ENCODE data around the gene ACTR8. TPM values are rescaled to one million over a fixed set of nuclear protein-coding genes. Genes with fewer than 3 reads are reported as not detected.

Gene ACTR8
- polyA plus RNA-seq, 1 donor from 2014 or later, result 21.0 TPM

DNA sequence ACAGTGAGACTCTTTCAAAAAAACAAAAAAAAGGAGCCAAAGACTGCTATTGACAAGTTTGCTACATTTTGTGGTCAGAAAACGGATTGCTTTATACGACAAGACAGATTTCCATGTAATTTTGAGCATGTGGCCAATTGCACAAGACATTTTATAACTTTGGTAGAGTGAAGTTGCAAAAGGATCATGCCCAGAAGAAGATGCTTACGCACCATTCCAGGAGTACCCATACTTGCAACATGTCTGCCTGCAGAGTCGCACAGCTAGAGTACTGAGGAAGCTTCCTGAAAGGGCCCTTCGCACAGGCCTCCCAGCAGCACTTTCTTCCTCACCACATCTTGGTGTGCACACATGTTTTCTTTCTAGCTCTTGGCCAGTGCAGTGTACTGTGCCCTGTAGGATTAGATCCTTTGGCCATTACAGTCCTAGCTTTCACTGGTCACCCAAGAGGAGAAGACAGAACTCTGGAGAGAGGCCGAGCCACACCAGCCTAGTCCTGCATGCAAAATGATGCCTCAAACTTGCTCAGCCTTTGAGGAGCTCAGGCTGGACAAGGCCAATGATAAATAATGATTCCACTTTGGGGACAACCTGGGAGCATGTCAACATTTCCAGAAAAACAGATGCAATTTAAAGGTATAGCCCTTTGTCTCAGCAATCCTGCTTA is 47.4 kb downstream of the ACTR8 start:
- H3K9me3 Mint-ChIP-seq, result no peaks in the 10 kb centered on the region
- H3K4me1 Mint-ChIP-seq, result peaks cover 0 to 1% (median 0%) of the 10 kb centered on the region in 3 donors
- H3K27ac Mint-ChIP-seq, result no peak overlapping the region
- H3K27me3 Mint-ChIP-seq, result no peaks in the 10 kb centered on the region
- no peaks in the 10 kb centered on the region for H3K36me3 Mint-ChIP-seq
- no peak overlapping the region for H3K4me3 Mint-ChIP-seq

DNA sequence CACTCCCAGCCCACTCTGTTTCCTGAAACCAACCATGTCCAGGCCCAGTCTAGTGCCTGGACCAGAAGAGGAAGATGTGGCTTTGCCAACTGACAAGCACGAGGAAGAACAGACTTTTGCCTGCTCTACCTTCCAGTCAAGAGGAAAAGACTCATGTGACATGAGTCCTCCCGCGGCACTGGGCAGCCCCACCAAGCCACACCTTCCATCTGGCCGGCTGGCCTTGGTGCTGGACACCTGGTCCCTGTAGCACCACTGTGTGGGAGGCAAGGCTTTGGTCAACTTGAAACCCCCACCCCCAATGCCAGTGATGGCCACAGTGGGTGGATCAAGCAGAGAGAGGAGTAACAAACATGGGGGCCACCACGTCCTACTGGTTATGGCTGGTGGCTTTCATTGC is 48.3 kb downstream of the ACTR8 start:
- H3K36me3 Mint-ChIP-seq, result peaks cover 2% of the 10 kb centered on the region
- H3K27ac Mint-ChIP-seq, result no peak overlapping the region
- H3K9me3 Mint-ChIP-seq, result no peaks in the 10 kb centered on the region
- no peak overlapping the region for H3K4me3 Mint-ChIP-seq
- H3K4me1 Mint-ChIP-seq, result peaks cover 0 to 1% (median 0%) of the 10 kb centered on the region in 3 donors
- H3K27me3 Mint-ChIP-seq, result no peaks in the 10 kb centered on the region

GRCh38 chr3:53833053-53833645 is 48.8 kb downstream of the ACTR8 start:
- Mint-ChIP-seq H3K9me3 (no peaks in the 10 kb centered on the region), H3K27me3 (no peaks in the 10 kb centered on the region), H3K4me1 (peaks cover 0 to 1% (median 0%) of the 10 kb centered on the region in 3 donors), H3K36me3 (peaks cover 2% of the 10 kb centered on the region), H3K4me3 (no peak overlapping the region), H3K27ac (no peak overlapping the region)

DNA sequence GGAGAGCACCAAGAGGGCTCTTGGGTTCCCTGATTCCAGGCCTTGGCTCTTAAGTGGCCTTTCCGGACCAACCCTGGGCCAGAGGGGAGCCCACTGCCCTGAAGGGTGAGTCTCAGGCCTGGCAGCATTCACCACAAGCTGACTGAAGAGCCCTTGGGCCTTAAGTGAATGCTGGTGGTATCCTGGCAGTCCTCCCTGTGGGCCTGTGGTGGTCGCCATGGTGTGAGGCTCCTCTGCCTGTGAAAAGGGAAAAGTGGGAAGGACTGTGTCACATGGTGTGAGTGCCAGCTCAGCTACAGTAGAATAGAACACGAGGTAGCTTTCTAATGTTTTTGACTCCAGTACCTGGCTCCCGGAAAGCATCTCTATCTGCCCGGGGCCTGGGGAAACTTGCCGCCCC is 51.0 kb downstream of the ACTR8 start:
- Mint-ChIP-seq H3K4me1 (peaks cover 0 to 1% (median 0%) of the 10 kb centered on the region in 3 donors), H3K27ac (no peak overlapping the region)

DNA sequence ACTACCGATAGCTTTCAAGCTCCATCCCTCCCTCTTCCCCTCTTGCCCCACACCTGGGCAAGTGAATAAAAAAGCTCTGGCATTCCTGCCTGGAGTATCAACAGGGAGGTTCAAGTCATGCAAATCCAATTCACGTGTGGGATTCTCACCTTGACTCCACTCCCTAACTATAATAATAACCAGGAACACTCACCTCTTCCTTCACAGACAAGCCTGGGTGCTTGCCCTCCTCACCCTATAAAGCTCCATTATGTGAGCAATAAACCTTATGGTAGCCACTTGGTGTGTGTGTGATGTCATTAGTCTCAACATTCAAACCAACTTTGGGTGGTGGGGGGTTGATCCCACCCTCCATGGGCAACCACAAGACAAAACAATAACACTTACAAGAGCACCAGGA is 52.3 kb downstream of the ACTR8 start:
- H3K9me3 Mint-ChIP-seq, result no peaks in the 10 kb centered on the region
- H3K27ac Mint-ChIP-seq, result no peak overlapping the region
- H3K27me3 Mint-ChIP-seq, result no peaks in the 10 kb centered on the region
- H3K36me3 Mint-ChIP-seq, result peaks cover 2% of the 10 kb centered on the region
- peaks cover 0 to 1% (median 0%) of the 10 kb centered on the region in 3 donors for H3K4me1 Mint-ChIP-seq
- no peak overlapping the region for H3K4me3 Mint-ChIP-seq

More for the DNA sequence above, 51.0 kb downstream of the ACTR8 start:
- Mint-ChIP-seq H3K36me3 (peaks cover 2% of the 10 kb centered on the region), H3K9me3 (no peaks in the 10 kb centered on the region), H3K27me3 (no peaks in the 10 kb centered on the region), H3K4me3 (no peak overlapping the region)

- Mint-ChIP-seq H3K36me3 (peaks cover 2% of the 10 kb centered on the region), H3K9me3 (no peaks in the 10 kb centered on the region), H3K27ac (no peak overlapping the region), H3K4me1 (peaks cover 0 to 1% (median 0%) of the 10 kb centered on the region in 3 donors), H3K27me3 (no peaks in the 10 kb centered on the region), H3K4me3 (no peak overlapping the region)
Measured at GRCh38 chr3:53828581-53828980, 53.4 kb downstream of the ACTR8 start.

DNA sequence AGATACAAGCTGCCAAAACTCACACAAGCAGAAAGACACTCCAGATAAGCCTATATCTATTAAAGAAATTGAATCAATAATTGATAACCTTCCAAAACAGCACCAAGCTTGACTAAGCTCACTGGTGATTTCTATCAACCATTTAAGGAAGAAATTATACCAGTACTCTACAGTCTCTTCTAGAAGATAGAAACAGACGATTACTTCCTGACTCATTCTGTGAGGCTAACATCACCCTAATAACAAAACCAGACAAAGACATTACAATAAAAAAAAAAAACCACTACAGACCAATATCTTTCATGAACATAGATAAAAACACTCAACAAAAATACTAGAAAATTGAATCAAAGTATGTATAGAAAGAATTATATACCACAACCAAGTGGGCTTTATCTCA is 55.9 kb downstream of the ACTR8 start:
- Mint-ChIP-seq H3K36me3 (peaks cover 2% of the 10 kb centered on the region), H3K27me3 (no peaks in the 10 kb centered on the region), H3K4me3 (no peak overlapping the region), H3K9me3 (no peaks in the 10 kb centered on the region), H3K27ac (no peak overlapping the region), H3K4me1 (no peaks in the 10 kb centered on the region)

- Mint-ChIP-seq H3K36me3 (peaks cover 2% of the 10 kb centered on the region), H3K9me3 (no peaks in the 10 kb centered on the region), H3K27me3 (no peaks in the 10 kb centered on the region), H3K4me1 (no peaks in the 10 kb centered on the region), H3K4me3 (no peak overlapping the region), H3K27ac (no peak overlapping the region)
Measured at GRCh38 chr3:53824795-53825194, 57.2 kb downstream of the ACTR8 start.

- no peaks in the 10 kb centered on the region for H3K9me3 Mint-ChIP-seq
- H3K36me3 Mint-ChIP-seq, result peaks cover 2% of the 10 kb centered on the region
- no peaks in the 10 kb centered on the region for H3K27me3 Mint-ChIP-seq
- no peak overlapping the region for H3K4me3 Mint-ChIP-seq
- H3K4me1 Mint-ChIP-seq, result no peaks in the 10 kb centered on the region
- no peak overlapping the region for H3K27ac Mint-ChIP-seq
Measured at GRCh38 chr3:53823956-53824657, 57.8 kb downstream of the ACTR8 start.

GRCh38 chr3:53823026-53823955 is 58.7 kb downstream of the ACTR8 start:
- Mint-ChIP-seq H3K27ac (no peak overlapping the region), H3K9me3 (no peaks in the 10 kb centered on the region), H3K27me3 (no peaks in the 10 kb centered on the region), H3K4me1 (no peaks in the 10 kb centered on the region), H3K36me3 (no peaks in the 10 kb centered on the region), H3K4me3 (no peak overlapping the region)

- H3K4me3 Mint-ChIP-seq, result no peak overlapping the region
- no peaks in the 10 kb centered on the region for H3K9me3 Mint-ChIP-seq
- peaks cover 2% of the 10 kb centered on the region for H3K27me3 Mint-ChIP-seq
- H3K27ac Mint-ChIP-seq, result no peak overlapping the region
- no peaks in the 10 kb centered on the region for H3K4me1 Mint-ChIP-seq
- H3K36me3 Mint-ChIP-seq, result no peaks in the 10 kb centered on the region
Measured at GRCh38 chr3:53822331-53822741, 59.6 kb downstream of the ACTR8 start.

- H3K36me3 Mint-ChIP-seq, result no peaks in the 10 kb centered on the region
- no peaks in the 10 kb centered on the region for H3K4me1 Mint-ChIP-seq
- H3K27me3 Mint-ChIP-seq, result peaks cover 2% of the 10 kb centered on the region
- H3K4me3 Mint-ChIP-seq, result no peak overlapping the region
- H3K27ac Mint-ChIP-seq, result no peak overlapping the region
- no peaks in the 10 kb centered on the region for H3K9me3 Mint-ChIP-seq
Measured at GRCh38 chr3:53821631-53822121, 60.3 kb downstream of the ACTR8 start.

DNA sequence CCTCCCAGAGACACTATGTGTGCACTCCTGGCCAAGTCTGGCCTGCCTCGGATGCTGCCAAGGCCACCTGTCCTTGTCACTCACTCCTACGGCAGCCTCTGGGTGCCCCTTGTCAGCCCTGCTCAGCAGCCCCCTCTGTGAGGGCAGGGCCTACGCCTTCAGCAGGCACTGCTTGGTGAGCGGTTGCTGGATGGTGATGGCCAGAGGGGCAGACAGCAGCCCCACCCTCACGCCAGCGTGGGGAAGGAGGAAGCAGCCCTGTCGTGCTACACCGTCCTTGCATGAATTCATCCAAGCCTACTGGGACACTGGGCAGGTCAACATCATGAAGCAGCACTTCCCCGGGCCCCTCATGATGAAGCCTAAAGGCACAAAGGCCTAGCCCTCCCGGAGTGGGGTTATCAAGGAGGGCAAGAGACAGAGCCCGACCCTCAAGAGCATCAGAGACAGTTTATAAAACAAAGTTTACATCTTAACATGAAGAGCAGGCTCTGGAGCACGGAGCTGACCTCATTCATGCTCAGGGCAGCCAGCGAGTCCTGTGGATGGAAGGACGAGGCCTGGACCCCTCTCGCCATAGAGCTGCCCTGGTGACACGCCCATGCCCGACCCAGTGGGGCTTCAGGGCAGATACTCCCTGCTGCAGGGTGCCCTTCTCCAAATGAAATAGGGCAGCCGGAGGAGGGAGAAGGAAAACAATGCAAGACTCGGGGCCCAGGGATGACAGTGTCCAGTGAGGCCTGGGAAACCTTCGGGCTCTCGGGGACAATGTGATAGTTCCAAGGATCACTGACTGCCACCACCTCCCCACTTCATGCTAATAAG is 61.0 kb downstream of the ACTR8 start:
- Mint-ChIP-seq H3K9me3 (no peaks in the 10 kb centered on the region), H3K27ac (no peak overlapping the region), H3K36me3 (no peaks in the 10 kb centered on the region), H3K27me3 (peaks cover 2% of the 10 kb centered on the region), H3K4me3 (no peak overlapping the region), H3K4me1 (no peaks in the 10 kb centered on the region)

DNA sequence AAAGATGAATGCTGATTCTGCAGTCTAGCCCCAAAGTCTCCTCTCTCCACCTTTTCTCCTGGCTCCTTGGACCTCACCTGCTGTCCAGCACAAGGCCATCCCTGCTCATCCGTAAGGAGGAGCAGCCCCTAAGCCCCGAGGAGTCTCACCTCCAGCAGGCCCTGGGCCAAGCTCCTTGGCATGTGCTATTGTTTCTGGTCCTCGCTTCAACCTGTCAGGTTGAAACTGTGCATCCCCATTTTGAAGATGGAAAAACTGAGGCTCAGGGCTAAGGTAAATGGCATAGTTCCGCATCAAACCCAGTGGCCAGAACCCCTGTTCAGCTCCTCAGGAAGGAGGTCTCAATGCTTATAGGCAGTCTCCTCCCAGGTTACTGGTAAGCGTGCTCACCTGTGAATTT is 61.9 kb downstream of the ACTR8 start:
- Mint-ChIP-seq H3K9me3 (no peaks in the 10 kb centered on the region), H3K4me3 (no peak overlapping the region), H3K4me1 (no peaks in the 10 kb centered on the region), H3K27ac (no peak overlapping the region), H3K27me3 (peaks cover 2% of the 10 kb centered on the region), H3K36me3 (no peaks in the 10 kb centered on the region)
